ENCODE data around the gene DEFB128. TPM values are rescaled to one million over a fixed set of nuclear protein-coding genes. Genes with fewer than 3 reads are reported as not detected.

DEFB128 gene
- total RNA-seq (not detected), polyA plus RNA-seq (not detected)
- long read RNA-seq, donor 1: 0 reads
- long read RNA-seq, donor 2: 0 reads
- long read RNA-seq, donor 3: 0 reads

- no peak within 1 kb of the TSS for H3K27ac ChIP-seq
- H3K27me3 ChIP-seq: peaks cover 0 to 19% (median 3%) of the 10 kb centered on the region in 7 donors
- DNase-seq: no peak
- TF ChIP-seq, protein P1, sequence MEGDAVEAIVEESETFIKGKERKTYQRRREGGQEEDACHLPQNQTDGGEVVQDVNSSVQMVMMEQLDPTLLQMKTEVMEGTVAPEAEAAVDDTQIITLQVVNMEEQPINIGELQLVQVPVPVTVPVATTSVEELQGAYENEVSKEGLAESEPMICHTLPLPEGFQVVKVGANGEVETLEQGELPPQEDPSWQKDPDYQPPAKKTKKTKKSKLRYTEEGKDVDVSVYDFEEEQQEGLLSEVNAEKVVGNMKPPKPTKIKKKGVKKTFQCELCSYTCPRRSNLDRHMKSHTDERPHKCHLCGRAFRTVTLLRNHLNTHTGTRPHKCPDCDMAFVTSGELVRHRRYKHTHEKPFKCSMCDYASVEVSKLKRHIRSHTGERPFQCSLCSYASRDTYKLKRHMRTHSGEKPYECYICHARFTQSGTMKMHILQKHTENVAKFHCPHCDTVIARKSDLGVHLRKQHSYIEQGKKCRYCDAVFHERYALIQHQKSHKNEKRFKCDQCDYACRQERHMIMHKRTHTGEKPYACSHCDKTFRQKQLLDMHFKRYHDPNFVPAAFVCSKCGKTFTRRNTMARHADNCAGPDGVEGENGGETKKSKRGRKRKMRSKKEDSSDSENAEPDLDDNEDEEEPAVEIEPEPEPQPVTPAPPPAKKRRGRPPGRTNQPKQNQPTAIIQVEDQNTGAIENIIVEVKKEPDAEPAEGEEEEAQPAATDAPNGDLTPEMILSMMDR (IDR thresholded peaks at IDR 0.05): no peak
- H3K4me3 ChIP-seq: no peak within 1 kb of the TSS
- no peaks in the 10 kb centered on the region for H3K36me3 ChIP-seq
- WGBS, 2 donors: 60 to 66% methylated on average over 7 of the region's 7 CpGs
- intact Hi-C loops (cut with DNase I): no loop called here
- no peaks in the 10 kb centered on the region for H3K4me1 ChIP-seq
- no peak for ATAC-seq
- H3K9me3 ChIP-seq: peaks cover 0 to 17% (median 0%) of the 10 kb centered on the region in 11 donors
These were observed at the start of gene DEFB128 for GRCh38 chr20:189611-190010. TSS of gene DEFB128 (minus strand) at chr20:189711. CDS start at chr20:189623, 88 bp downstream.

DNA sequence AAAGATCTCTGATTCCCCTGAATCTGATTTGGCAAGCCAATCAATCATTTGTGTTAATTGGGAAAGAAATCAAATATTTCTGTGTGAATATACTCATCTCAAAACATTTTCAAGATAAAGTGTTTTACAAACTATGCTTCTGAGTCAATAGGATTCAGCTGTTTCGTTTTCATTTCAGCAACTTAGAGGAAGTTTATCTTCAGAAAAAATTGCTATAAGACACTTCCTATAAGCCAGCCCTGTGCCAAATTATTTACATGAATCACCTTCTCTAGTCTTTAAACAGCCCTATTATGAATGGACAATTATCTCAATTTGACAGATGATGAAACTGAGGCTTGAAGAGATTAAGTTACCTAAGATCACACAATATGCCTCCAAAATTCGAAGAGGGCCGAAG is 48.4 kb upstream of the DEFB128 start:
- peak overlapping the region in 1 of 10 donors; percentile 24 for H3K4me3 ChIP-seq
- no peaks in the 10 kb centered on the region for H3K36me3 ChIP-seq
- TF ChIP-seq, protein P1 (IDR thresholded peaks at IDR 0.05): no peak
- H3K4me1 ChIP-seq: peaks cover 0 to 7% (median 0%) of the 10 kb centered on the region in 9 donors
- 73 to 78% methylated on average over 3 of the region's 3 CpGs for WGBS, 2 donors
- H3K9me3 ChIP-seq: no peaks in the 10 kb centered on the region
- no peak for DNase-seq
- peak overlapping the region in 1 of 10 donors; percentile 54 for H3K27ac ChIP-seq
- peaks cover 0 to 13% (median 6%) of the 10 kb centered on the region in 7 donors for H3K27me3 ChIP-seq
- intact Hi-C loops (cut with DNase I): no loop called here
- ATAC-seq: no peak

DNA sequence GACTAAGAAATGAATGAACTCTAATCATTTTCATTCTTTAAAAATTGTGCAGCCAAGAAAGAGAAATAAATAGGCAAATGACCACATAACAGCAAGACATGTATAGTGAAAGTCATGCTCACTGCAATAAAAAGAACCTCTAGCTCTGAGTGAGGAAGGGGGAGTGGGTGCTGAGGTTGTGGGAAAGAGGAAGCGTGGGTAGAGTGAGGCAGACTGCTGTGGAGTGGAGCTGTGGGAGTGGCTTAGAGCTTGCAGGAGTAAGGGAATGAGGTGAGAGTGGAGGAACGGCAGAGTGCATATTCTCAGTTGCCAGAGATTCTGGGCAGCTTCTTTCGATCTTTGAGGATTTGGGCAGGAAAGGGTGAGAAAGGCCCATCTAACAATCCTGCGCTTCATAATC is 48.0 kb upstream of the DEFB128 start:
- no peaks in the 10 kb centered on the region for H3K9me3 ChIP-seq
- H3K4me3 ChIP-seq: peak overlapping the region in 1 of 10 donors; percentile 24
- H3K27ac ChIP-seq: peak overlapping the region in 1 of 10 donors; percentile 54
- peak in 2 of 8 donors; percentile 42 to 46 for ATAC-seq
- H3K36me3 ChIP-seq: no peaks in the 10 kb centered on the region
- H3K4me1 ChIP-seq: peaks cover 0 to 7% (median 0%) of the 10 kb centered on the region in 9 donors
- no peak for DNase-seq
- TF ChIP-seq, protein P1 (IDR thresholded peaks at IDR 0.05): no peak
- intact Hi-C loops (cut with DNase I): no loop called here
- peaks cover 0 to 13% (median 6%) of the 10 kb centered on the region in 7 donors for H3K27me3 ChIP-seq
- WGBS, 2 donors: 54 to 71% methylated on average over 4 of the region's 4 CpGs

GRCh38 chr20:235891-236290 is 46.4 kb upstream of the DEFB128 start:
- TF ChIP-seq, protein P1 (IDR thresholded peaks at IDR 0.05): peak in 5 of 9 donors; percentile 22 to 57 (median 40)
- no peaks in the 10 kb centered on the region for H3K9me3 ChIP-seq
- intact Hi-C loops (cut with DNase I): no loop called here
- H3K4me3 ChIP-seq: no peak overlapping the region
- ATAC-seq: peak in 4 of 8 donors; percentile 48 to 66 (median 62)
- WGBS, 2 donors: 49 to 62% methylated on average over 1 of the region's 1 CpG
- no peaks in the 10 kb centered on the region for H3K36me3 ChIP-seq
- no peak for DNase-seq
- peaks cover 0 to 7% (median 0%) of the 10 kb centered on the region in 9 donors for H3K4me1 ChIP-seq
- H3K27ac ChIP-seq: no peak overlapping the region
- peaks cover 0 to 7% (median 4%) of the 10 kb centered on the region in 7 donors for H3K27me3 ChIP-seq

Measured in heart right ventricle (tissue), 16 donors.